NCI-H345 (cell line): Measurements from ENCODE around the gene WFDC1.

Experiments
- DNase-seq: peaks from one replicate; lab custom pipeline; 2025; lab: John Stamatoyannopoulos, UW

Gene WFDC1

GRCh38 chr16:84378099-84378498 lies 83.4 kb downstream of the WFDC1 start:
- DNase-seq, result no peak

DNA sequence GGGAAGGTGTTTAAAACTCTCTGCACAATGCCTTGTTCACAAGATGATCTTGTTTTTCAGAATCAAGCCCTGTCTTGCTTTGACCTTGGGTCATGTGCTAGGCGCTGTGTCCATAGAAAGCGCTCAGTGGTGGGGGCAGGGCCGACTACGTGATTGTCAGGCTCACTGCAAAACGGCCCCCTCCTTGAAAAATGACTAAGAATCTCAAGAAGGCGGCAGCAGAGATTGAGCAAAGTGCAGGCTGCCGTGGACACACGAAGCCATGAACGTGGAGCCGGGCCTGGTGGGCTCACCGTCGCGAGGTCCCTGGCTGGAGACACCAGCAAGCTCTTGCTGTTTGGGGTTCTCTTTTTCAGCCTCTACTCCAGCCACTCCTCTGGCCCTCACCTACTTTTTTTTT lies 83.9 kb downstream of the WFDC1 start:
- DNase-seq, result no peak

- no peak for DNase-seq
Observed at GRCh38 chr16:84379008-84379708, 84.5 kb downstream of the WFDC1 start.
